ENCODE data around the gene FMNL3.

The FMNL3 gene

GRCh38 chr12:49649892-49650291 lies 57.3 kb downstream of the FMNL3 start:
- no peak for FAIRE-seq

GRCh38 chr12:49649445-49649844 lies 57.8 kb downstream of the FMNL3 start:
- FAIRE-seq, result no peak

- no peak for FAIRE-seq
Measured at GRCh38 chr12:49648712-49649003, 58.5 kb downstream of the FMNL3 start.

- no peak for FAIRE-seq
Measured at GRCh38 chr12:49647827-49648711, 59.1 kb downstream of the FMNL3 start.

GRCh38 chr12:49646871-49647654 lies 60.1 kb downstream of the FMNL3 start:
- no peak for FAIRE-seq

GRCh38 chr12:49646331-49646830 lies 60.8 kb downstream of the FMNL3 start:
- no peak for FAIRE-seq

- FAIRE-seq, result no peak
Measured at GRCh38 chr12:49645146-49646039, 61.8 kb downstream of the FMNL3 start.

GRCh38 chr12:49644620-49644994 lies 62.6 kb downstream of the FMNL3 start:
- FAIRE-seq, result no peak

- no peak for FAIRE-seq
Measured at GRCh38 chr12:49643961-49644619, 63.1 kb downstream of the FMNL3 start.

- FAIRE-seq, result no peak
Measured at GRCh38 chr12:49643135-49643534, 64.1 kb downstream of the FMNL3 start.

- FAIRE-seq, result no peak
Measured at GRCh38 chr12:49642370-49642802, 64.8 kb downstream of the FMNL3 start.

GRCh38 chr12:49641748-49642369 lies 65.3 kb downstream of the FMNL3 start:
- FAIRE-seq, result no peak

GRCh38 chr12:49636979-49637755 lies 70.0 kb downstream of the FMNL3 start:
- no peak for FAIRE-seq

- FAIRE-seq, result no peak
Measured at GRCh38 chr12:49636574-49636973, 70.6 kb downstream of the FMNL3 start.

- no peak for FAIRE-seq
Measured at GRCh38 chr12:49635656-49636055, 71.5 kb downstream of the FMNL3 start.

GRCh38 chr12:49635036-49635435 lies 72.2 kb downstream of the FMNL3 start:
- no peak for FAIRE-seq

GRCh38 chr12:49633703-49634345 lies 73.4 kb downstream of the FMNL3 start:
- FAIRE-seq, result no peak

GRCh38 chr12:49632986-49633702 lies 74.1 kb downstream of the FMNL3 start:
- no peak for FAIRE-seq

GRCh38 chr12:49632401-49632800 lies 74.8 kb downstream of the FMNL3 start:
- FAIRE-seq, result no peak
